HG03175 (cell line): Measurements from ENCODE around the gene SUOX.
A peak's percentile ranks its signal among the peaks of the same experiment; 100 is the strongest.
"Not testable (repeated sequence)": the region's sequence is repeated elsewhere in the genome, so short reads cannot be mapped to it uniquely, and the experiment has no call there.

Experiments used
- ATAC-seq: cut with Tn5 transposase; IDR thresholded peaks from one replicate; pipeline ENCODE4 v1.9.1; 2021; ENCODE audit warnings: mild to moderate bottlenecking, moderate library complexity; ENCODE audit not compliant: unreplicated experiment

SUOX gene

GRCh38 chr12:55996715-55997534 lies at the start of gene SUOX:
Gene SUOX, plus strand, starts transcription at chr12:55997276. Its CDS starts 4,946 bp downstream, at chr12:56002222.
- ATAC-seq, result peak; percentile 100

- no peak for ATAC-seq
Observed at GRCh38 chr12:55955344-55955743, 41.7 kb upstream of the SUOX start.

GRCh38 chr12:55955800-55956508 lies 41.1 kb upstream of the SUOX start:
- ATAC-seq, result no peak

- ATAC-seq, result no peak
Observed at GRCh38 chr12:55957106-55957859, 39.8 kb upstream of the SUOX start.

GRCh38 chr12:55963760-55964159 lies 33.3 kb upstream of the SUOX start:
- no peak for ATAC-seq

GRCh38 chr12:55965240-55965639 lies 31.8 kb upstream of the SUOX start:
- ATAC-seq, result no peak

GRCh38 chr12:55965941-55966407 lies 31.1 kb upstream of the SUOX start, which contains the start of gene PMEL:
Gene PMEL, minus strand, starts transcription at chr12:55966042. Its CDS starts 31 bp downstream, at chr12:55966011.
- no peak for ATAC-seq

- ATAC-seq, result peak; percentile 97
Observed at GRCh38 chr12:55966408-55967281, 30.4 kb upstream of the SUOX start, which contains the start of gene CDK2. Gene CDK2, plus strand, starts transcription at chr12:55966830. Its CDS starts 179 bp downstream, at chr12:55967009.

GRCh38 chr12:55969356-55969755 lies 27.7 kb upstream of the SUOX start:
- ATAC-seq, result no peak

GRCh38 chr12:55970775-55971174 lies 26.3 kb upstream of the SUOX start:
- no peak for ATAC-seq

- ATAC-seq, result no peak
Observed at GRCh38 chr12:55972042-55972441, 25.0 kb upstream of the SUOX start.

- ATAC-seq, result no peak
Observed at GRCh38 chr12:55972456-55972855, 24.6 kb upstream of the SUOX start.

GRCh38 chr12:55972911-55973598 lies 24.0 kb upstream of the SUOX start:
- ATAC-seq, result no peak

- ATAC-seq, result peak; percentile 95
Observed at GRCh38 chr12:55973599-55974307, 23.3 kb upstream of the SUOX start, which contains the start of gene RAB5B. Gene RAB5B, plus strand, starts transcription at chr12:55974078. Its CDS starts 12,883 bp downstream, at chr12:55986961.

GRCh38 chr12:55974308-55974730 lies 22.8 kb upstream of the SUOX start:
- ATAC-seq, result peak; percentile 19

- ATAC-seq, result no peak
Observed at GRCh38 chr12:55978393-55978792, 18.7 kb upstream of the SUOX start.

- ATAC-seq, result no peak
Observed at GRCh38 chr12:55979069-55979468, 18.0 kb upstream of the SUOX start.

GRCh38 chr12:55981882-55982281 lies 15.2 kb upstream of the SUOX start:
- ATAC-seq, result not testable (repeated sequence)
